Activated CD4-positive, alpha-beta T cell treated with anti-CD3 and anti-CD28 coated beads for 4 hours (primary cell): ENCODE data around the gene HNRNPU.
"Not testable (repeated sequence)": the region's sequence is repeated elsewhere in the genome, so short reads cannot be mapped to it uniquely, and the experiment has no call there.

Experiments
- DNase-seq, 2 donors: peaks; one replicate each; pipeline ENCODE4 v3.0.0-alpha.2; 2020

Gene HNRNPU

DNA sequence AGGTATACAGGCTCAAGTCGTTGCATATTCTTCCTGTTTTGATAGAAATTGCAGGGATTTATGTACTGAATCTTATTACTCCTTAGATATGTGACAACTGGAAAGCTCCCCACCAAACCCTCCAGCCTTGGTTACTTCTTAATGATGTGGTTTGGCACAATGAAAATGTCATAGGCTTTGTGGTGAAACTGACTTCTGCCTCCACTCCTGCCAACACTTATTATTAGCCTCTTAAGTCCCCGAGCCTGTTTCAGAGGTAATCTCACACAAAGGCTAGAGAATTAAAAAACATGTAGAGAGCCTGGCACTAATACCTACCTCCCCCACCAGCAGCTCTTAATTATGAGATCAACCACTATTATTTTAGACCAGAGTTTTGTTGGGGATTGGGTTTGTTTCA is 24.7 kb downstream of the HNRNPU start:
- no peak for DNase-seq

DNA sequence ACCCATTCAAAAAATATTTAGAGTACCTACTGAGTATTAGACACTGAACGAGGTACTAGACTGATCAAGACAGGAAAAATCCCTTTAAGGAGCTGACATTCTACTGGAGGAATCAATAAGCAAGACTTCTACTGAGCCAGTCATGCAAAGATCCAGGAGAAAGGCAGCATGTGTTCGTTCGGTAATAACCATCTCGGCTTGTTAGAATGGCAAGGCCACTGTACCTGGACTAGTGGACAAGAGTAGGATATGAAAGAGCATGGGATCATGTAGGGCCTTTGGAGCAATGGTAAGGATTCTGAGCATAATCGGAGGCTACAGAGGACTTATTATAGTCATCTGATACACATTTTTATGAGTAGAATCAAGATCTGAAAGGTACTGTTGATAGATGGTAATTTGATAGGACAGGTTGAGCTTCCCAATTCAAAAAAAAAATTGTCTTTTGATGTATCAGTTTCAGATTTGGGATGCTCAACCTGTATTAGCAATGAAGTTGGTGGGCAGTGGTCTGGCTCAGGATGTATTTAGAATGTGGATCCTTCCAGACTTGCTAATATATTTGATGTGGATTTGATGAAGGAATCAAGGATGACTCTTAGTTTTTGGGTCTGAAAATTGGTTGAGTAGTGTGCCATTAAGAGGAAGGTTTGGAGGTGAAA is 26.6 kb downstream of the HNRNPU start:
- DNase-seq = no peak

DNA sequence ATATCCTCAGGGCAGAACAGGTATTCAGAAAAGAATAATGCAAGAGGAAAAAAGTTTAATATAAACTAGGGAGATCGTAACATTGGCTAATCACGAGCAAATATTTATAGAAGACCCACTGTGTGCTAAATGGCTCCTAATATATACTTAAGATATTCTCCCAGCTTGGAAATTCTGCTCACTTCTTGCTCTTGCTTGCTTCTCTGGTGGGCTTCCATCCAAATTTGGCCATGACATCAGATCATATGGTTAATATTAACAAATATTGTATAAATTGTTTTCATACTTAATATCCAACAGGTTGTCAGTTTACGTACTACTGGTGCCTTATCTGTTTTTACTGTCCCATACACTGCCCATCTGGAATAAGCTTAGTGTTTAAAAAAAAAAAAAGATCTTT is 27.8 kb downstream of the HNRNPU start:
- DNase-seq = no peak

DNA sequence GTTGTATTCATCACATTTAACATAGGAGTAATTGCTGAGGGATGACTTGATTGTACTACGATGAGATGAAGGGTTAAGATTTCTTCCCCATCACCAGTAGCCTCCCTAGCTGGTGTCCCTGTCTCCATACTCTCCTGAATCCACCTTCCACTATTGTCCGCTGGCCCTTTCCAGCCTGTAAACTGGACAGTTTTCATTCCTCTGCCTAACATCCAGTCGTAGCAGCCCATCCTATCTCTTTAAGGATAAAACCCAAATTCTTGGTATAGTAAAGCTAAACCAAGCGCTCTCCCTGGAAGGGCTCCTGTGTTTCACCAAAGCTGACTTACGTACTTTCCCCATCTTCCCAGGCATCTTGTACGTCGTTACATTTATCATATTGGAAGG is 28.2 kb downstream of the HNRNPU start:
- DNase-seq = no peak

DNA sequence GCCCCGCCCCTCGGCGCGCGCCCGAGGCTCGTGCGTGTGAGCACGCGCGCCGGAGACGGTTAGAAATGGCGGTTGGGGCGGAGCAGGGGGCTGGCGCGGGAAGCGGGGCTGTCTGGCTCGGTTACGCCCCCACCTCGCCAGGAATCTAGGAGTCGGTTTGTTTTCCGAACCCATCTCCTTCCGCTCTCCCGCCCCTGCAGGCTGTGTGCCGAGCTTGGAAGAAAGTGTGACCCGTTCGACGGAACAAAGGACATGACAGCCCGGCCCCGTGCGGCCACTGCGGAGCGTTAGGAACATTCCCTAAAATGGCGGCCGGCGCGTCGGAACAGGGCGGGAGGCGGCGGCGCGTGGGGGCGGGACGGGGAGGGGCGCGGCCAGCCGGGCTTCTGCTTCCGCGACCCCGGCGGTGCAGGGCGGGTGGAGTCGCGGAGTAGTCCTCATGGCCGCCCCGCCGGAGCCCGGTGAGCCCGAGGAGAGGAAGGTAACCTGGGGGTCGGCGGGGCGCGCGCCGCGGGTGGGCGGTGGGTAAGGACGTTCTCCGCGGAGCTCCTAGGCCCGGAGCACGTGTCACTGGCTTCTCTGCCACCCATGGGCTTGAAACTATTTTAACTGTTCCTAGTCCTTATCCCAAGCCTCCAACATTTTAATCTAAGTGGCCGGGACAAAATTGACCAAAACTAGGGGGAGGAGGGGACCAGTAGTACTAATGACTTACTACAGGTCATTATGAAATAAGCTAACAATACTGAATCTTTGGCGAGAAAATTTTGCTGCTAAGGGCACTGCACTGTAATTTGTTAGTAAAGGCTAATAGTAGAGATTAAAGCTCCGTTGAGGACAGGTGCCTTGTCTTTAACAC is 28.8 kb downstream of the HNRNPU start, which contains the start of gene COX20:
TSS of gene COX20 (plus strand) at position 383 of the 859 bp plus-strand sequence. CDS start at position 440, 57 bp downstream.
- DNase-seq = peak; percentile 87 to 90

DNA sequence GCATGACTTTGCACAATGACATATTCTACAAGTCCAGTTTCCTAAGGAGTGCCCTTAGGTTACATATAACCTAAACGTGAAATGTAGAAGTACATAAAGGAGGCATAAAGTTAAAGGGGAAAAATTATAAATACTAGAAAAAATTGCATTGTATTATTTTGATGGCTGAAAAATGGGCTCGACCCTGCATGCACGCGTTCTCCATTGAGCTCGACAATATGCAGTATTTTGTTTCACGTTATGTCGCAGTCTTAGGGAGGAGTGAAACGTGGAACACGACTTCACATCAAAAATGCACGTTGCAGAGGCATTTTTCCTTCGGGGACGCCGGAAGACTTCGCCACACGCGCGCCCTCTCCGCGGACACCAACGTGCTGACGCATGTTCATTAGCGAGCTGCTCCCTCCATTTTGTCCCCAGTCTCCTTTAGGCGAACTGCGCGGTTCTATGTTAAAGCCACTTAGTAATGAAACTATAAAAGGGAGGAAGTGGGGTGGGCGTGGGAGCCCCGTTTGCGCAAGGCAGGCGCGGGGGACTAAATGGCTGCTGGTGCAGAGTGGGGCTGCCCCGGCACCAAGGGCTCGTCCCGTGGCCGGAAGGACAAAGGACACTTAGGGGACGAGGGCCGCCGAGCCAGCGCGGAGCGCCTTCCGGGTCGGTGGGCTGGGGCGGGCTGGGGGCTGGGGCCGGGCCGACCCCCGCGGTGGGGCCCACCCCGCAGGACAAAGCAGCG is 29.6 kb downstream of the HNRNPU start:
- peak; percentile 87 to 91 for DNase-seq

DNA sequence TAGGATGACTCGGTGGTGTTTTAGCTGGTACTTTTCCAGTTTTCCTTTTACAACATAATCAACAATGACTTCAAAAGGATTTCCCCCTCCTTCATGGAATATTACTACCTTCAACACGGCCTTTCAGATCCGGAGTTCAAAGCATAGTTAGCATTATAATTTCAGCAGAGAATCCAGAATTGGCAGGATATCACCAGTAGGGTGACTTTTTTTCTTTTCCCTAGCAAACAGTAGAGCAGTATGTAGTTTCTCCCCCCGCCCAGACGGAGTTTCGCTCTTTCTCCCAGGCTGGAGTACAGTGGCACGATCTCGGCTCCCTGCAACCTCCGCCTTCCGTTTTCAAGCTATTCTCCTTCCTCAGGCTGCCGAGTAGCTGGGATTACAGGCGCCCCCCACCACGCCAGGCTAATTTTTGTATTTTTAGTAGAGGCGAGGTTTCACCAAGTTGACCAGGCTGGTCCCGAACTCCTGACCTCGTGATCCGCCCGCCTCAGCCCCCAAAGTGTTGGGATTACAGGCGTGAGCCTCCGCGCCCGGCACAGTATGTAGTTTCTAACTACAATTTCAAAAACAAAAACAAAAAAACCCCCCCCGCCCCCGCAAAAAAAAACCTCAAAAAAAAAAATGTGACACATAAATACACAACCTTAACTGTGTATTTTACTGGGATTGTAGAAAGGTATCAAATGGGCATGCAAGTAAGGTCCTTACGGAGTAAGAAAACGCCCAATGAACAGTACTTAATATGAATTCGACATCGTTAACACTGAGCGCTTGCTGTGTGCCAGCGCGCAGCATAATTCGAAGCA is 30.4 kb downstream of the HNRNPU start:
- peak; percentile 32 to 42 for DNase-seq

DNA sequence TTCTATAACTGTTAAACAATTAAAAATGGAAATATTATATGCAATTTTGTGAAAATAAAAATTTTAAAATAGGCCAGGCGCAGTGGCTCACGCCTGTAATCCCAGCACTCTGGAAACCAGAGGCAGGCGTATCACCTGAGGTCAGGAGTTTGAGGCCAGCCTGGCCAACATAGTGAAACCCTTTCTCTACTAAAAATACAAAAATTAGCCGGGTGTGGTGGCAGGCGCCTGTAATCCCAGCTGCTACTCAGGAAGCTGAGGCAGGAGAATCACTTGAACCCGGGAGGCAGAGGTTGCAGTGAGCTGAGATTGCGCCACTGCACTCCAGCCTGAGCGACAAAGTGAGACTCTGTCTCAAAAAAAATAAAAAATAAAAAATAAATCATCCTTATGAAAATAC is 31.1 kb downstream of the HNRNPU start:
- DNase-seq = not testable (repeated sequence)

DNA sequence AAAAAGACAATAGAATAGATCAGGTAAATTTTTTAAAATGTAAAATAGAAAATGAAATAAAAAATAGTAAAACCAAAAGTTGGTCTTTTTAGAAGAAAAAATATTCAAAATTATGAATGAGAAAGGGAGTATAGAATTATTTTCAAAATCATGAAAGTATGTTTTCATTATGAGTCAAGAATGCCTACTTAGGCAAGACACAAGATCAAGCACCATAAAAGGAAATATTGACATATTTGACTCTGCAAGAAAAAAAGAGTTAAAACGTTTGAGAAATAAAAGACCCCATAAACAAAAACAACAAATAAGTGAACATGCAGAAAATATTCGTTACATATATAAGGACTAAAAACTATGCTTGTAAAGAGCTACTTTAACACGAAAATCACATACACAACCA is 33.7 kb downstream of the HNRNPU start:
- no peak for DNase-seq

DNA sequence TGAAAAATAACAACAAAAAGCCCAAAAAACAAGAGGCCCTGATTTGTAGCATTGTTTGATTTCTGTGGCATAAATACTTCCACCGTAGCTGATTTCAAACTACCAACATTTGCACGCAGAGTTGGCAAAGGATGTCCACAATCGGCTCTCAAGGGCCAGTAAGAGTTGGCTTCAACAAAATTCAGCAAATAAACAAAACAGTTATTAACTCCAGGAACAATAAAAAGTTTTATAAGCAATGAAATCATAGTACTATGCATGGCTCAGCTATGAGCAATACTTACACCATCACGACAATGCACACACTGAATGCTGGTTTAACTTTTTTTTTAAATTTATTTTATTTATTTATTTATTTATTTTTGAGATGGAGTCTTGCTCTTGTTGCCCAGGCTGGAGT is 37.6 kb downstream of the HNRNPU start:
- DNase-seq = no peak

DNA sequence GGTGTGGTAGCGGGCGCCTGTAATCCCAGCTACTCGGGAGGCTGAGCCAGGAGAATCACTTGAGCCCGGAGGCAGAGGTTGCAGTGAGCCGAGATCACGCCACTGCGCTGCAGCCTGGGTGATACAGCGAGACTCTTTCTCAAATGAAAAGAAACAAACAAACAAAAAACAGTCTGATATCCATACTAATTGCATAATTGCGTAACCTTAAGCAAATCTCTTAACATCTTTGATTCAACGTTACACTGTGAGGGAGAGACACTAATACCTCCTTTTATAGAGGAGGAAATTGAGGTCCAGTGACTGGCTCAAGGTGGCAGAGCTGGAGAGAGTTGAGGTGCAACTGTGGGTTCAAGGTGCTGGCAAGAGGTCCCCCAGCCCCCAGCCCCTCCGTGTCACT is 41.5 kb downstream of the HNRNPU start:
- DNase-seq = no peak

DNA sequence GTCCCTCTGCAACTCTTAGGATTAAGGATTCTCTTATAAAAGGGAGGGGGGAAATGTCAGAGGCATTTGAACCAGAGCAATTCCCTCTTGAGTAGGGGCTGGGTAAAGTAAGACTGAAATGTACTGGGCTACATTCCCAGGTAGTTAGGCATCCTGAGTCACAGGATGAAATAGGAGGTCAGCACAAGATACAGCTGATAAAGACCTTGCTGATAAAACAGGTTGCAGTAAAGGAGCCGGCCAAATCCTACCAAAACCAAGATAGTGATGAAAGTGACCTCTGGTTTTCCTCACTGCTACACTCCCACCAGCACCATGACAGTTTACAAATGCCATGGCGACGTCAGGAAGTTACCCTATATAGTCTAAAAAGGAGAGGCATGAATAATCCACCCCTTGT is 43.2 kb downstream of the HNRNPU start:
- DNase-seq = no peak

DNA sequence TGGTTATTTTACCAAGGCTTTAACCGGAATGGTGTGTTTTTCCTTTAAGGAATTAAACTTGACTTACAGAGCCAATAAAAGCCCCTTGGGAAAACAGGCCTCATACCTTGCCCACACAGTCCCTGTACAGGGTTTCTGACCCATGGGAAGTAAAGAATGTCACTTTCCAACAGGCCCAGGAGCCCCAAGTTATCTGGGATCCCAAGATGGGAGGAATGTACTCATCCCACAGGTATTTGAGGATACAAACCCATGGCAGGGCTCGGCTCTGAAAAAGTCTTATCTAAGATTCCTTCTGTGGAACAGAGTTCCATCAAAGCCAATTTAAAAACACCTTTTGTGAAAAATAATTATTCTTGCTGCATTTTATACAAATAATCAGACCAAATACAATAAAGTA is 44.2 kb downstream of the HNRNPU start:
- DNase-seq = no peak

DNA sequence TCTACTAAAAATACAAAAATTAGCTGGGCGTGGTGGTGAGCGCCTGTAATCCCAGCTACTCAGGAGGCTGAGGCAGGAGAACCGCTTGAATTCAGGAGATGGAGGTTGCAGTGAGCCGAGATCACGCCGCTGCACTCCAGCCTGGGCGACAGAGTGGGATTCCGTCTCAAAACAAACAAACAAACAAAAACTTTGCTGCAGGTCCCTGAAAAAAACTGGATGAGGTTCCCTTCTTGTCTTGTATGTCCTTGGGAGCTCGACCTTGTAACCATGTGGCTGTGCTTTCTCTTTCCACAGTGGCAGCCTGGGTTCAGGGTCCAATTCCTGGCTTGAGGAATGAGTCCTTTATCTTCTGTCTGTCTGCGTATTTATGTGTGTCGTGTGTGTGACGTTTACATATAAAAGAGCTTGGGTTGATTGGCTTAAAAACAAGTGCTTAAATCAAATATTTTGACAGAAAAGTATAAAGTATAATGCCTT is 46.9 kb downstream of the HNRNPU start:
- DNase-seq = no peak

DNA sequence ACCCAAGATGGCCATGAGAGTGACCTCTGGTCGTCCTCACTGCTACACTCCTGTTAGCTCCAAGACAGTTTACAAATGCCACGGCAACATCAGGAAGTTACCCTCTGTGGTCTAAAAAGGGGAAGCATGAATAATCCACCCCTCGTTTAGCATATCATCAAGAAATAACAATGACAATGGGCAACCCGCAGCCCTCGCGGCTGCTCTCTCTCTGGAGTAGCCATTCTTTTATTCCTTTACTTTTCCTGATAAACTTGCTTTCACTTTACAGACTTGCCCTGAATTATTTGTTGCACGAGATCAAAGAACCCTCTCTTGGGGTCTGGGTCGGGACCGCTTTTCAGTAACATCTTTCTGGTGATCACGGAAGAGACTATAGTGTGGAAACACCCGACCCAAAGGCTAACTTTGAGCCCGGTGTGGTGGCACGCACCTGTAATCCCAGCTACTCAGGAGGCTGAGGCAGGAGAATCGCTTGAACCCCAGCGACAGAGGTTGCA is 48.7 kb downstream of the HNRNPU start:
- DNase-seq = no peak

DNA sequence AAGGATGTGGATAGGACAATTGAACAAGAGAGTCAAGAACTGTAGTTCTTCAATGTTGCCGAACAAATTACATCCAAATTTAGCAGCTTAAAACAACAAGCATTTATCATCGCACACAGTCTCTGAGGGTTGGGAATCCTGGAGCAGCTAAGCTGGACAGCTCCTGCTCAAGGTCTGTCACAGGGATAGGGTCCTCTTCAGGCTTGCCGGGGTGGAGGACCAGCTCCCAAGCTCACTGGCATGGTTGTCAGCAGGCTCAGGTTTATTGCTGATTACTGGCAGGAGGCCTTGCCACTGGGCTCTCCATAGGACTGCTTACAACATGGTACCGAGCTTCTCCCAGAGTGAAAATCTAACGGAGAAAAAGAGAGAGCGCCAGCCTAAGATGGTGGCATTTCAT is 51.0 kb downstream of the HNRNPU start:
- DNase-seq = no peak

DNA sequence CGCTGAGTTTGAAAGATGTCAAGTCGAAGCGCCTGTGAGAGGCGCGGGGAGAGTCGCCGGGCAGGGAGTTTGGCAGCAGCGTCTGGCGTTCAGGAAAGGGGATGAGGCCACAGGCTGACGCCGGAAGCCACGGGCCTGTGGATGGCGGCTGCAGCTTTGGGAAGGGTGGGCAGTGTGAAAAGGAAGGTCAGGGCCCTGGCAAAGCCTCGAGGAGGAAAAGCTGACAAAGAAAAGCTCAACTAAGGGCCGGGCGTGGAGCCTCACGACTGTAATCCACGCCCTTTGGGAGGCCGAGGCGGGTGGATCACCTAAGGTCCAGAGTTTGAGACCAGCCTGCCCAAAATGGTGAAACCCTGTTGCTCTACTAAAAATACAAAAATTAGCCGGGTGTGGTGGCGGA is 54.1 kb downstream of the HNRNPU start:
- no peak for DNase-seq

DNA sequence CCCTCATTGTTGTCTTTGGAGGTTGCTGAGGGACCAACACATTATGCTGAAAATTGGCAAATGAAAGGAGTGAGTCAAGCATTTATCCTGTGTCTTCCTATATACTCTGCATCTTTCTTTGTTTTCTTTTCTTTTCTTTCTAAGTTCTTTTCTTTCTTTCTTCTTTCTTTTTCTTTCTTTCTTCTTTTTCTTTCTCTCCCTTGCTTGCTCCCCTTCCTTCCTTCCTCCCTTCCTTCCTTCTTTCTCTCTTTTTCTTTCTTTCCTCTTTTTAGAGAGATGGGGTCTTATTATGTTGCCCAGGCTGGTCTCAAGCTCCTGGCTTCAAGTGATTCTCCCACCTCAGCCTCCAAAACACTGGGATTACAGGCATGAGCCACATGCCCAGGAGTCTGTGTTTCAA is 57.2 kb downstream of the HNRNPU start:
- no peak for DNase-seq

DNA sequence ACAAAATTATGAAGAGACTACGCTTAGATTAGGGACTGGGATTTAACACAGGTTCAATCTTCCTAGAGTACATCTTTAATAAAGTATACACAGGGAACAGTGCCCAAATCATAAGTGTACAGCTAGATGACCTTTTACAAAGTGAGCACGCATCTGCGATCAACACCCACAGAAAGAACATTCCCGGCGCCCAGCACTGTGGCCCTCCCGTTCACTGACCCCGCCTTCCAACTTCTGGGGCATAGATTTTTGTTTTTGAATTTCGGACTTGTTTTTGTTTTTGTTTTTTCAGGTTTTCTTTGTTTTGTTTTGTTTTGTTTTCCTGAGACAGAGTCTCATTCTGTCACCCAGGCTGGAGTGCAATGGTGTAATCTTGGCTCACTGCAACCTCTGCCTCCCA is 59.5 kb downstream of the HNRNPU start:
- no peak for DNase-seq

DNA sequence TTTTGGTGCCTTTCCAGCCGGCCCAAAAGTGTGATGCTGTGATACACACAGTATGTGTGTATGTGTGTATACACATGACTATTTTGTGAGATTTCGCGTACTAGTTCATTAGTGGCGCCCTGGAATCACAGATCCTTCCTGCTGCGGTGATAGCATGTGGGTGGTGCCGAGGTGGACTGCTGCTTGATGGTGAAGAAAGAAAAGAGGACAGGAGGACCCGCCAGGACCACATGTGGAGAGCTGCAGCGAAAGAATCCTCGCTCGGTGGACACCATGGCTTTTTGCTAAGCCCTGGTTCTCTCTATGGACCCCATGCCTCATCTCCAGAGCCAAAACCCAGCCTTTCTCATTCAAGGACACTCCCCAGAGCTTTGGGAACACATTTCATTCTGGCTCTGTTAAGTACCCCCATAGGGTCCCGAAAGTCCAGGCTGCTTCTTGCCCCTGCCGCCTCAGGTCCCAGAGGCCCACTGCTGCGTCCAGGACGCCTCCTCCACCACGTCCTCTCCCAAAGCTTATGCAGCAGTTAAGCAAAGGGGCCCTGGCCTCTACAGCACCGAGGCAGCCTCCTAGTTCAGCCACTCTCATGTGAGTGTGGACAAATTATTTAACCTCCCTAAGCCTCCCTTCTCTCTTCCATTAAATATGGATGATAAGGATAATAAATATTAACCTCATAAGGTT is 61.6 kb downstream of the HNRNPU start:
- DNase-seq = no peak

DNA sequence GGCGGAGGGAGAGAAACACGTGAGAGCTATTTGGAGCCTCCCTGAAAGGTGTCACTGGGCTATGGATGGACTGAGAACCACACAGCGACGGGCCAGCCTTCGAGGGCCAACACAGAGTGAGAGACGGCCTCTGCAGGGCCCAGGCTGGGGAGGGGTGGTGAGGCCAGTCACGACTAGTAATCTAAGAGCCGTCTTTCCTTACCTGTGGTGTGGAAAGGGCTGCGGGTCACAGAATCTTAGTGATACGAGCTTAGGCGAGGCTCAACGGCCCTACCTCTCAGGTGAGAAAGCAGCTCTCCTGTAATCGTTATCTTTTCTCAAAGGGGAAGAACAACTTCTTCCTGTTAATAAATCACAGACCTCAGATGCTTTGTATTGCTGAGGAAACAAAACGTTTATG is 62.3 kb downstream of the HNRNPU start:
- DNase-seq = no peak

DNA sequence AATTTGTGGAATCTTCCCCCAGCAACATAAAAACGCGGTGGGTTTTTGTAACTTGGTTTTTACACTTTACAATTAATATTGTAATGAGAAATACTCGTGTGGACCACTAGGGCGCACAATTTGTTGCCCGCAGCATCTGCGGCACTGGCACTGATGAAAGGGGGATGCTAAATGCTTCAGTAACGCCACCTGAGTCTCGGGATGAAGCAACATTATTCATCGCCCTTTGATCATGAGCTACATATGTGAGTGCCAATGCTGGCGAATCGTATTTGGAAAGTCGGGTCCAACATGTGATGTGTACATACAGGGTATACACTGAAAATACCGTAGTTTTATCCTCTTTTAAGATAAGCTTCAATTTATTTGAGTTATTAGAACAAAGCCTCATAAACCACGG is 63.1 kb downstream of the HNRNPU start:
- DNase-seq = peak; percentile 57
